TTC549 (cell line): ENCODE results near the gene TECTB.
"Not testable (repeated sequence)": the region's sequence is repeated elsewhere in the genome, so short reads cannot be mapped to it uniquely, and the experiment has no call there.

Source experiments
- FAIRE-seq: peaks from 2 replicates; lab custom pipeline; 2012; peaks lifted over from hg19 to GRCh38; lab: Jason Lieb, UNC

The TECTB gene

DNA sequence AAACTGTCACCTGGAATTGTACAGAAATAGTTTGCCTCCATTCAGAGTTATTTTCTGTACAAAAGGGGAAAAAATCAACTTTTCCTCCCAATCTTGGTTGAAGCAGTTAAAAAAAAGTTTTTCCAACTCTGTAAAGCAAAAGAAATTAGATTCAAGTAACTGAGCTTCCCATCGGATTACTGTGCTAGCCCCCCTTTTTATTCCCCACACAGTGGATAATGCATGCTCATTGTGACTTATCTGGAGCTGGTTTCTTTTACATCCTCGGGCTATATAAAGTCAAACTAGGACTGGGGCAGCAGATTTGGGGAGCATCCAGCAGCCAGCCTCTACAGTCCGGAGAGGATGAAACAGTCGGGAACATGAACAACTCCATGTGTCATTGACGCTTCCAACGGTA is at the start of gene TECTB:
TECTB (plus strand) TSS at position 301 of the 400 bp plus-strand sequence. CDS start 335 bp downstream, outside the sequence.
- FAIRE-seq = no peak

DNA sequence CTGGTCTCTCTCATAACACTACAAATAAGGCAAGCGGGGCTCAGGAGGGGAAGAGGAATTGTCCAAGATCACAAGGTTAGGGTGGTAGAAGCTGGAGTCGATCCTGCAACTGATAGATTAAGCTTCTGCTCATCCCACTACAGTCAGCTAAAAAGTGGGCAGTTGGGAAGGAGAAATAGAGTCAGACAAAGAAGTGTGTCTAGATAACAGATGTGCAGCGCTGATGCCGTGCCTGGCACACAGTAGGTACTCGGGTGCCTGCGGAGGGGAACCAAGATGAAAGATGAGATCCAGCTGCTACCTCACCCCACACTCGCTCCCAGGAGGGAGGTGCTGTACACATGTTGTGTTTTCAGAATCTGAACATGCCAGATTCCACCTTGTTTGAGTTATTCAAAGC is 48.1 kb upstream of the TECTB start:
- no peak for FAIRE-seq

DNA sequence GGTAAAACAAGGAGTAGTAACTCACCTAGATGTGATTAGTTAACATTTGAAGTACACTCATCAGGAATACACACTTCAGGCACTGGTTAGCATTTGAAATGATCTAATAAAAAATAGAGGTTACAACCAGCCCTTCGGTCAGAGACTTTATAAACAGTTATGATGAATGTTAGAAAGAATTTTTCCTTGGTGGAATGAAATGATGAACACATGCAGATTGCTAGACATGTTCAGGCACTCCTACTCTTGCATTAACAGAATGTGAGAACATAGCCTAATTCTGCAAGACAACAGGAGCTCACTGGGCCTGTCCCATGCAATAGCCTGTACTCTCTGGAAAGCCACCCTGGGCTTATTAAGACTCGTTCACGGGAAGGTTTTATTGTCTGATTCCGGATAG is 47.3 kb upstream of the TECTB start:
- FAIRE-seq = no peak

DNA sequence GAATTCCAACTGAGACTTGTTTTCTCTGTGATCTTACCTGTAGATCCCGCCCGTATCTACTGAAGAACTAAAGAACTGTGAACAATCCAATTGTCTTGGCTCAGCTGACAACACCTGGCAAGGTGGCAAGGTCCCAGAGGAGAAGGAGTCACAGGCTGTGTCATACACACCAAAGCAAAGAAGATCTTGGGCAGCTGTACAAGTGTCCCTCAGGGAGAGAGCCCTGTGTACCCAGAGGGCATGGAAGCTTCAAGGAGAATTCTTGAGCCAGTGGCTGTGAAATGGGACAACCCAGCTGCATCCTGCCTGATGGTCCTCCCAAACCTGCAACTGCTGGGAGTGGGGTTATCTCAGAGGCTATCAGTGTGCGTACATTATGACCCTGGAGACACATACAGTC is 46.7 kb upstream of the TECTB start:
- FAIRE-seq = no peak

DNA sequence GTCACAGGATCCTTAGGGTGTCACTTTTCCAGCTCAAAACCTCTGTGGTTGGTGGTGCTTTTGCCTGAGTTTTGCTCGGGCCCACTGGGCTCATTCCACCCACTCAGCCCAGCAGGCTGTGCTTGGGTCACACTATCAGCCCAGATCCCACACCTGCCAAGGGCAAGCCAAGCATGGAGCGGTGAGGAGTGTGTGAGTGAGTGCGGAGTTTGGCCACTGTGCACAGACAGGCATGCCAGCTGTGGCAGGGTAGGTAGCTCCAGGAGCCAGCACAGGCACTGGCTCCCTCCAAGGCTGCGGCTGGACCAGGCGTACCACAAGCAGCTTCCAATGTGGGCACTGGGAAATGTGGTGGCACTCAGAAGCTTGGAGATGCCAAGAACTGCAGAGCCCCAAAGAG is 43.9 kb upstream of the TECTB start:
- no peak for FAIRE-seq

DNA sequence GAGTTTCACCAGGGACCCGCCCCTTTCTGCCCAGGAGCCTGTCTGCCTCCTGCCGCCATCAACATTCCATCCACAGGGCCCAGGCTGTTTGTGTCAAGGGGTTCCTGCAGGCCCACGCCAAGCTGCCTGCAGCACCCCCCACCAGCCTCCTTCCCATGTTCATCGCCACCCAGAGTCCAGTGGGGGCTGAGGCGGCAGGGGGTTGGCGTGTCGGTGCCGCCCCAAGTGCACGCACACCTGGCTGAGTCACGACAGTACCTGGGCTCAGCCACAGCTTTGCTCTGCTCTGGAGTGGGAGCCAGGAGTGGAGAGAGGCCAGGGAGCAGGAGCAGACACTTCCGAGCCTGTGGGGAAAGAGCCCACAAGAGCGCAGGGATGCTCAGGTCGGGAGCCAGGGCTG is 42.8 kb upstream of the TECTB start:
- FAIRE-seq = no peak

DNA sequence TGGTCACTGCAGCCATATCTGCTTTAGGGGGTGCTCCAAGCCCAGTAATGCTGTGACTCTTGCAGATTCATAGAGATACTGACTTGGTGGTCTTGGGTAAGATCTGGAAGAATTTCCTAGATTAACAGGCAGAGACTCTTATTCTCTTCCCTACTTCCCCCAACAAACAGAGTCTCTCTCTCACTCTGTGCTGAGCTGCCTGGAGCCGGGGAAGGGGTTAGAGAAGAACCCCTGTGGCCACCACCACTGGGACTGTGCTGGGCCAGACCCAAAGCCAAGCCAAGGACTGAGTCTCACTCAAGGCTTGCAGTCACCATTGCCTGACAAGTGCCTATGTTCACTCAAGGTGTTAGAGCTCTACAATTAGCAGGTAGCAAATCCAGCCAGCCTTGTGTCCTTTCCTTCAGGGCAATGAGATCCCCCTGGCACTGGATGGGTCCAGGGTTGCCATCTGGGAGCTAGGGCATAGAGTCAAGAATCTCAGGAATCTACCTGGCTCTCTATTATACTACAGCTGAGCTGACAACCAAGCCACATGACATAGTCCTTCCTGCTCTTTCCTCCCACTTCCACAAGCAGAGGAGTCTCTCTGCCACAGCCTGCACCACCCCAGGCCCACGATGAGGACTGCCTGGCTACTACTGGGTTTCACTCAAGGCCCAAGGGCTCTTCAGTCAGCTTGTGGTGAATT is 41.4 kb upstream of the TECTB start:
- no peak for FAIRE-seq

DNA sequence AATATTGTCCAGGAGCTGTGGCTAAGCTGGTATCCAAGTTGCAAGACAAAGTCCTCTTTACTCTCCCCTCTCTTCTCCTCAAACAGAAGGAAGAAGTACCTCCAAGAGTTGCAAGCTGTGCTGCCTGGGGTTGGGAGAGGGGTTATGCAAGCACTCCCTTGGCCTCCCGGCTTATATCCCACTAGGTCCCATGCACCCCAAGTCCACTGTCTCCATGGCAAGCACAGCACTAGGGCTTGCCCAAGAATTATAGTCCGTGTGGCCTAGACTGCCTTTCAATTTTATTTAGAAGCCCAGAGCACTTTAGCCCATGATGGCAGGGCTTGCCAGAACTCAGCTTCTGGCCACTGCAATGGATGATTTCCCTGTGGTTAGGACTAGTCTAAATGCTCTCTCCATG is 40.4 kb upstream of the TECTB start:
- no peak for FAIRE-seq

DNA sequence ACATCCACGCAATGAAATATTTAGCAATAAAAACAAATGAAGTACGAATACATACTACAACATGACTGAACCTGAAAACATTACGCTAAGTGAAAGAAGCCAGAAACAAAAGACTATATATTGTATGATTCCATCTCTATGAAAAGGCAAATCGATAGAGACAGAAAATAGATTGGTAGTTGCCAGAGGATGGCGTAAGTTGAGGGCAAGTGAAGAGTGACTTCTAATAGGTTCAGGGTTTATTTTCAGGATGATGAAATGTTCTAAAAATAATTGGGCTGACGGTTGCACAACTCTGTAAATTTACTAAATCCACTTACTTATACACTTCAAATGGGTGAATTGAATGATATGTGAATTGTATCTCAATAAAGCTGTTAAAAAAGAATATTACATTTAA is 39.5 kb upstream of the TECTB start:
- FAIRE-seq = no peak

DNA sequence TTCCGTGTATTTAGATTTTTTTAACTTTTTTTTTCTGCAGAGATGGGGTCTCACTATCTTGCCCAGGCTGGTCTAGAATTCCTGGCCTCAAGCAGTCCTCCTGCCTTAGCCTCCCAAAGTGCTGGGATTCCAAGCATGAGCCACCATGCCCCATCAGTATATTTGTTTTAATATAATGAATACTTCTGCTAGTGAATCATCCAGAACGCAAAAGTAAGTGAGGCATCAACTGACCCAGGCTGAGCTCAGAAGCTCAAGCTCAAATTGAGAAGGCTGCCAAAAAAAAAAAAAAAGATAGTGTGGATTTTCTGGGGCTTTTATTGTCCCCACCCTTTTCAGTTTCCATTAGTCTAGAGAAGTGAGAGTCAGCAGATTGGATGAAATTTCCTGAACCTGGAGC is 39.0 kb upstream of the TECTB start:
- FAIRE-seq = no peak

DNA sequence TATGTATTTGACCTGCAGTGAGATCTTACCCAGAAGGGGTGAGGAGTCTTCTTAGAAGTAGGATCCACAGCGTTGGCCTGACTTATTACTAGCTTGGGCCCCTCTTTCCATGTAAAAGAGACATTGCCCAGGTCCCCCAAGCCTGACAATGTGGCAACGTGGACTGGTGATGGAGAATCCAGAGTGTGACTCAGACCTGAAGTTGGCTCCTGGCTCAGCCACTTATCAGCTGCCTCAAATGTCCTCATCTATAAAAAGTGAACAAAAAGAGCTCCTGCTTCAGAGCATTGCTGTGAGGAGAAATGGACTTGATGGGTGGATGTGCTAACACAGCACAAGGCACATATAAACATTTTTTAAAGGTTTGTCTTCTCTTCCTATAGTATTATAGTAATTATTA is 35.4 kb upstream of the TECTB start:
- FAIRE-seq = no peak

DNA sequence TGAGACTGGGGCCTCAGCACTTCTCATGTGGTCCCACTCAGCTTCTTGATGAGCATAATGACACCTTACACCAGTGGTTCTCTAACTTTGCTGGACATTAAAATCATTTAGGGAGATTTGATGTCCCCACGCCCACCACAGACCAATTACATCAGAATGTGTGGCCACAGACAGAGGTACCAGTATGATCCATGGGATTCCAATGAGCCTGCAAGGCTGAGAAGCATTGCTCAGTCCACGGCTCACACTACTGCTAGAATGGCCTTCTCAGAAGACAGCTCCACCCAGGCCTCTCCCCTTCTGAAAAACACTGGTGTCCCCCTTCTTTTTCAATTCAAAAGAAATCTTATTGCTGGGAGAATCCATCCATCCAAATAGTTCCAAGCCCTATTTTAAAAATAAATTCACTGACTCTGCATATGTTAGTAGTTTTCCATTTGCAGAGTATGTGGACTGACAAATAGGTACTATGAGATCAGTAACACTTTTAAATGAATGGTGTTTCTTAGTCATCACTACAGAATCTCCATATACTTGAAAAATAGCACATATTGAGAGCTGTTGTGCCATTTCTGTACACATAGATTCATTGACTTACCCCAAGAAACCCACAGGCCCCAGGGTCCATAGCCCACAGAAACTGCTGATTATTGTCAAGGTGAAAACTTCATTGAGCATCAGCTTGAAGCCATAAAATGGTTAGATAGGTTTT is 34.5 kb upstream of the TECTB start:
- no peak for FAIRE-seq

DNA sequence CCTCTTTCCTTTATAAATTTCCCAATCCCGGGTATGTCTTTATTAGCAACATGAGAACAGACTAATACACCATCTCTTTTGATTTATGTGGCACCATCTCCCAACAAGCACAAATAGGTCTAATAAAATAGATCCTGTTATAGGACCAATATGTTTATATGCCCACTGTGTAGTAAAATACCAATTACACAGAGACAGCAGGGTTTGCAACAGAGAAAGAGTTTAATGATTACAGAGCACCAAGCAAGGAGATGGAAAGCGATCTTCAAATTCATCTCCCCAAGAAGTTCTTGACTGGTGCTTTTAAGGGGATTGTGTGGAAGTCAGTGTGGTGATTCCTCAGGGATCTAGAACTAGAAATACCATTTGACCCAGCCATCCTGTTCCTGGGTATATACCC is 33.5 kb upstream of the TECTB start:
- no peak for FAIRE-seq

DNA sequence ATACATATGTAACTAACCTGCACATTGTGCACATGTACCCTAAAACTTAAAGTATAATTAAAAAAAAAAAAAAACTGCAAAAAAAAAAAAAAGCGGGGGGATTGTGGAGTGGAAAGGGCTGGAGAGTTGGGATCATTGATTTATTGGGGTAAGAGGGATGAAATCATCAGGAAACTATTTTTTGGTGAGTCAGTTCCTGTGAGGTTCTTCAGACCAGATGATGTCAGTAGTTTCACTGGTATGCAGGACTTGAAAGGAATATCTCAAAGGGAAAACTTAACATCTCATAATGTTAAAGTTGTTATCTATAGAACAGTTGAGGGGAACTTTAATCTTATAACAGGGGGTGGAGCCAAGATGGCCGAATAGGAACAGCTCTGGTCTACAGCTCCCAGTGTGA is 32.6 kb upstream of the TECTB start:
- FAIRE-seq = no peak

DNA sequence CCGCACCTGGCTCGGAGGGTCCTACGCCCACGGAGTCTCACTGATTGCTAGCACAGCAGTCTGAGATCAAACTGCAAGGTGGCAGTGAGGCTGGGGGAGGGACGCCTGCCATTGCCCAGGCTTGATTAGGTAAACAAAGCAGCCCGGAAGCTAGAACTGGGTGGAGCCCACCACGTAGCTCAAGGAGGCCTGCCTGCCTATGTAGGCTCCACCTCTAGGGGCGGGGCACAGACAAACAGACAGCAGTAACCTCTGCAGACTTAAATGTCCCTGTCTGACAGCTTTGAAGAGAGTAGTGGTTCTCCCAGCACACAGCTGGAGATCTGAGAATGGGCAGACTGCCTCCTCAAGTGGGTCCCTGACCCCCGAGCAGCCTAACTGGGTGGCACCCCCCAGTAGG is 32.0 kb upstream of the TECTB start:
- FAIRE-seq = not testable (repeated sequence)

DNA sequence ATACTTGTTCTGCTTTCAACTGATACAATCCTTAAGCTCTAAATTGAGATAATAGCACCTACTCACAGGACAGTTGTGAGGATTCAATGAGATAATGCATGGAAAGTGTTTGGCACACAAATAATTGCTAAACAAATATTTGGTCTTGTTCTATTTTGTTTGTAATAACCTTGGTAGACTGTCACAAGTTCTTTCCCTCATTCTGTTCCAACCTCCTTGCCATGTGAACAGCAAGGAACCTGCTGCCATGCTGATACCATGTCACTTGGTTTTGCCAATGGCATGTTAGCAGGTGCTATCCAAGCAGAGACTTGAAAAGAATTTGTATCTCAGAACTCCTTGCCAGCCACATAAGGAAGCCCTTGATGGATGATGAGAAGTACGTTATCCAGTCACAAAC is 24.8 kb upstream of the TECTB start:
- FAIRE-seq = no peak

DNA sequence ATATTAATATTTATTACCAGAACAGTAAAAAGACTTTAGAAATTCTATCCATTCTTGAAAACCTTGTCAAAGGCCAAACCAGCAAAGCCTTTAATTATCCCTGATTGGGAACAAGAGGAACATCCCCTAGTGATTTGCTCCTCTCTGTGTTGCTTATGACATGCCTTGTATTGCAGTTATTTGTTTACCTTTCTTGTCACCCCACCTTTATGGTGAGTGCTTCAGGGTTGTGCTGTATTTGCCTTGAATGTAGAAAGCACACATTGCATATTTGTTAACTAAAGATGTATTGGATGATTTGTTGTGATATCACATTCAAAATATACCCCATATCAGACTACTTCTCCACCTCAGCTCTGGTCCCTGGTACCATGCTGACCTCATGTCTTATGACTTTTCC is 23.5 kb upstream of the TECTB start:
- no peak for FAIRE-seq

DNA sequence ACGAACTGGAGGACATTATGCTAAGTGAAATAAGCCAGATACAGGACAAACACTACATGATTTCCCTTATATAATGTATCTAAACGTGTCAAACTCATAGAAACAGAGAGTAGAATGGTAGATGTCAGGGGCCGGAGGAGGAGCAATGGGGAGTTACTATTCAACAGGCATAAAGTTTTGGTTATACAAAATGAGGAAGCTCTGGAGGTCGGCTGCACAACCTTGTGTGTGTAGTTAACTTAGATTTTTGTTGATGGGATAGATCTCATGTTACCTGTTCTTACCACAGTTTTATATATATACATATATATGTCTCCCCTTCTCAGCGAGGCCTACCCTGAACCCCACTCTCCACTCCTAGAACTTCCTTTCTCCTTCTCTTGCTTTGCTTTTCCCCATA is 22.4 kb upstream of the TECTB start:
- FAIRE-seq = no peak

DNA sequence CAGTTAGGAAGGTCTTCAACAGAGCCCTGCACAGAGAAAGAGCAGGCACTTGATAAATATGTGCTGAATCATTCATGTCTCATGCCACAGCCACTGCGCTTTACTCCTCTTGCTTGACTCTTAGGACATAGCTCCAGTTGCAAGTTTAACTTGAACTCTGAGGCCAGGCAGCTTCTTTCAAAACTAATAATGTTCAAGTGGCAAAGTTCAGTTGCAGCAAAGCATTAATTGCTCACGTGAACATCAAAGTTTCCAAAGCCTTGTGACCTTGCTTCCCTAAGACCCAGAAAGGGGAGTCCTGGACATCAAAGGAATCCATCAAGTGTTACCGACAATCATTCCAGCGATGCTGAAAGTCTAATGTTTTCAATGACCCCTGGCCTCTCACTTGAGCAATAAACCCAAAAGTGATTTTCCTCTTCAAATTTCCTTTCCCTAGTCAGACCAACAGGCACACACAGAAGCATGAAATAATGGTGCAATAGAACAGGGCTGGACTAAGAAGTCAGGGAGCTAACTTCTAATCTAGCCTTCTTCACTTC is 21.8 kb upstream of the TECTB start:
- no peak for FAIRE-seq

DNA sequence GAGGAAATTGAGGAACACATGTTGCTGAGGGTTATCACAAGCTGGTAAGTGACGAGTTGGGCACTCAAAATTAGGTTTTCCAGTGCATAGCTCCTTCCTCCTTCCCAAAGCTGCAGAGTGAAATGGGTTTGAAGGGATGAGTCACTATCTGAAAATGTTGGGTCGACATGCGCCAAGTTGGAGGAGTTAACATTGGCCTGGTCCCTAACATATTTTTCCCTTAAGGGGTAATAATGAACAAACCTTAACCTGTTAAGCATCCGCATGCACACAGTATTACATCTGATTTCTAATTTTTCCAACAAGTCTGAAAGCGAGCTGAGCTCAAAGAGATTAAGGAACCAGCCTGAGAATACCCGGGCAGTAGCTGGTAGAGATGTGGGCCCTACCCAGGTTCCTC is 20.7 kb upstream of the TECTB start:
- FAIRE-seq = no peak

DNA sequence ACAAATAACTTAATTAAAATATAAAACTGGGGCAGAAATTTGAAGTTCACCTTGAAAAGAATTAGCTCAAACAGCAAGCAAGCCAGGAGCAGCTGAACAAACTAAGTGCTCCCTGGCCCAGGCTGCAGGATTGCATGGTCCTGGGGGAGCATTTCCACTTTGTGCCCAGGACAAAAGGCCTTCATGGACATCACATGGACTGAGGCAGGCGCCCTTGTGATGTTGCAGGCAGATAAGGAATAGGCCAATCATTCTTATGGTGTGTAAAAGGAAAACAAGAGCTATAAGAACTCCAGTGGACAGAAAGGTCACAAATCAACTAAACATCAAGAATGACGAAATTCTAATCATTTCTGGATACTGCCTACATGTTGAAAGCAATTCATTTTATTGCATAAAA is 17.5 kb upstream of the TECTB start:
- FAIRE-seq = no peak

DNA sequence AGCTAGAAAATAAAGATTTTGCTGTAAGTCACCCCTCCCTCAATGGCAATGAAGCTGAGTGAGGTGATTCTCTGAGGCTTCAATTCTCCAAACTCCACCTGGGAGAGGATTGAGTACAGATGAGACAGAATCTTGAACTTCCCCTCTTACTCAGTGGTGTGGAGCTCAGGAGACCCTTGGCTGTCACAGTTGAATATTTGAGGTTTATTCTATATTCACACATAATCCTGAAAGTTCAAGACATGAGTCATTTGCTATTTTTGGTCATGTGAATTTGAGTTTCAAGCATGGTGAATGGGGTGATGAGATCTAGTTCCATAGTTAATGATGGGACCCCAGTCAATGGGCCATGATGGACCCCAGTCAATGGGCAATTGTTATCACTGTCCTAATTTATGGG is 13.9 kb upstream of the TECTB start:
- FAIRE-seq = no peak

DNA sequence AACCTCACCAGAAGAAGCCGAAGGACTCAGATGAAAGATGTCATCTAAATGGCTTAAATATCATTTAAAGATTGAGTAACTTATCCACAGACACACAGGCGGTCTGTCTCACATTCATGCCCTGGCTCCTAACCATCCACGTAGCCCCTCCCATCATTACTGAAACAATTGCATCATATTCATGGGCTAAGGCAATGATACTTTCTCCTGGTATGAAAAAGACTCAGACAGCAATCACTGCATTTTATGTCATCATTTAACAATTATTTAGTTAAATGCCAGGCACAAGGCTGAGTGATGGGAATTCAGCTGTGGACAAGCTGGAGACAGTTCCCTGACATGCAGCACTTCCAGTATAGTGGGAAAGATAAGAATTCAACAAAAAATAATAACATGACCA is 11.2 kb upstream of the TECTB start:
- no peak for FAIRE-seq

DNA sequence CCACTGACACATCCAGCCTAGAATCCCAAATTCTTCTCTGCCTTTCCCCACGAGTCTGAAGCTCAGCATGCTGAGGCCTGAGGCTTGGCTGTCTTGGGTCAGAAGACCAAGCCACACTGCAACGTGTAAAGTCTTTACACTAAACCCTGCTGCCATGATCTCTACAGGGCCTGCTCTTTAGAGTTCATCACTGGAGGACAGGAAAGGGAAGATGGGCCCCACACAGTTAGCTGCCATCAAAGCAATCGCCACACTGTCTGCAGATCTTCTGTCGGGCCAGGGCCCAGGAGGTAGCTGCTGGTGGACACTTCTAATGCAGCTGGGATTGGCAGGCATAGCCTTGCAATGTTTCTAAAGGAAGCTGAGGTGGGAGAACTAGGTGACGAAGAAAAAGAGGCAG is 8.4 kb upstream of the TECTB start:
- no peak for FAIRE-seq
